Endometrial microvascular endothelial cells (primary cell): ENCODE measurements around the gene PRSS1. TPM values are rescaled to one million over a fixed set of nuclear protein-coding genes. Genes with fewer than 3 reads are reported as not detected.
"Not testable (repeated sequence)": the region's sequence is repeated elsewhere in the genome, so short reads cannot be mapped to it uniquely, and the experiment has no call there.

Source experiments
- in situ Hi-C: cut with HindIII; loops from 2 replicates; pipeline ENCODE4 v1.10.0; 2017; ENCODE audit warnings: low sequenced_read_pairs, low pct_unique_long_range_greater_than_20kb; ENCODE audit errors: inconsistent ontology term
- total RNA-seq: library from RNA; depleted of rRNA; stranded (reverse); fragments of >200 nt; gene quantifications from one replicate; pipeline ENCODE4 v1.2.3, GENCODE V29; 2015; ENCODE audit errors: inconsistent ontology term

PRSS1 gene
- total RNA-seq = not detected

DNA sequence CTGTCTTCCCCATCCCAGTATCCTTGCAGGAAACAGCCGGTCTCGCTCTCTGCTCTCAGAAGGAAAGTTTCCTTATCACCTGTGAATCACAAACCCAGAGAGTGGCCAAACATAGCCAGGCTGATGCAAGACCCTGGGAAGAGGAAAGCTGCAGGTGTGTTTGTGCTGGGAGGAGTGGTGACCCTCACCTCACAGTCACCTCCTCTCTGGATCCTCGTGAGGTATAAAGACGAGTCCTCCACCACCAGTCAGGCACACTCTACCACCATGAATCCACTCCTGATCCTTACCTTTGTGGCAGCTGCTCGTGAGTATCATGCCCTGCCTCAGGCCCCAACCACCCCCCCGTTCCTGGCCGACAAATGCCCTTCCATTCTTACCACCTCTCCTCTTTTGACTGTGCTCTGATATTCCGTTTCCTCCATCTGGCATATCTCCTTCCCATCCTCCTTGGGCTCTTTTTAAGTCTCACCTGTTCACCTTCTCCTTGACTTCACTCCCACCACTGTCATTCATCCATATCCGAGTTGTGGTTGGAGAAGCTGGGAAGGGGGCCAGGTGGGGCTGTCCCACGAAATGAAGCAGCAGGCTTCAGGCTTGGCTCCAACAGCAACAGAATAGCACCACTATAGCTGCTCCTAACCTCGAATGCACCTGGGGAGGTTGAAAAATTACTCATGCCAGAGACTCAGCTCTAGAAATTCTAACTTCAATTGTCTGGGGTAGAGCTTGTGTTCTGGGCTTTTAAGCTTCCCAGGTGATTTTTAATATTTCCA, at the start of gene PRSS1:
Gene PRSS1 (plus strand): TSS at position 255 of the 776 bp plus-strand sequence. CDS start 13 bp downstream, at position 268.
- in situ Hi-C loops = no loop called here

DNA sequence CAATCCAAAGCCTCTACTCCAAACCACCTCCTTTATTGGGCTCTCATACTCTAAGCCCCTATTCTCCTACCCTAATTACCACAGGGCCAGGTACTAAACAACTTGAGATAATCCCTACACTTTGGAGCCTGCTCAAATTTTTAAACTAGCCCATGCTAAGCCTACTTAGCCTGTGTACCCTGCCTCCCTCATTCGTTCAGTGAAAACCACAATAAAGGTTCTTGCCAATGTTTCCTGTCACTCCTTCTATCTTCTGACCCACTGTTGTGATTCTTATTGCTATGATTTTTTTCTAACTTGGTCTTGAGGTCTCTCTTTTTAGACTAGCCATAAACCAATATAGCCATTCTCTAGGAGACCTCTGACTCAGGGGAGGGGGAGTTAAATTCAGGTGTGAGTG, 48.3 kb upstream of the PRSS1 start:
- in situ Hi-C loops = not testable (repeated sequence)

DNA sequence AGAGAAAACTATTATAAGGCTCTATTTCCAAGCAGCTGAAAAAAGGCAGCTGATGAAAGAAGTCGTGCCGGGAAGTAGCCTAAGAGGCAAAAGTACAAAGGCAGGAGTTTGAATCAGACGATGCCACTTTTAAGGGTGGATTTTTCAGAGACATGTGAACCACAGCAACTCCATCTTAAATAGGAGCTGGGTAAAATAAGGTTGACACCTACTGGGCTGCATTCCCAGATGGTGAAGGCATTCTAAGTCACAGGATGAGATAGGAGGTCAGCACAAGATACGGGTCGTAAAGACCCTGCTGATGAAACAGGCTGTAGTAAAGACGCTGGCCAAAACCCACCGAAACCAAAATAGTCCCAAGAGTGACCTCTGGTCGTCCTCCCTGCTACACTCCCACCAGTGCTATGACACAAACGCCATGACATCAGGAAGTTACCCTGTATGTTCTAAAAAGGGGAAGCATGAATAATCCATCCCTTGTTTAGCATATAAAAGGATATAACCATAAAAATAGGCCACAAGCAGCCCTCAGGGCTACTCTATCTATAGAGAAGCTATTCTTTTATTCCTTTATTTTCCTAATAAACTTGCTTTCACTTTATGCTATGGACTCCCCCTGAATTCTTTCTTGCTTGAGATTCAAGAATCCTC, 45.5 kb upstream of the PRSS1 start:
- in situ Hi-C loops = no loop called here

DNA sequence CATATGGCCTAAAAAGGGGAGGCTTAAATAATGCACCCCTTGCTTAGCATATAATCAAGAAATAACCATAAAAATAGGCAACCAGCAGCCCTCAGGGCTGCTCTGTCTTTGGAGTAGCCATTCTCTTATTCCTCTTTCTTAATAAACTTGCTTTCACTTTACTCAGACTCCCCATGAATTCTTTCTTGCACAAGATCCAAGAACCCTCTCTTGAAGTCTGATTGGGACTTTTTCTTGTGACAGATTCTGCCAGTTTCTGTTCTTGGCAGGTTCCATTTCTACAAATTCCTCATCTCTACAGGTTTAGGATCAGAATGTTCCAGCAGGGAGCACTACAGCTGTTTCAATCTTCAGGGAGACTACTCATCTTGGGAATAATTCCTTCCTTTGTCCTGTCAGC, 40.5 kb upstream of the PRSS1 start:
- in situ Hi-C loops = not testable (repeated sequence)

DNA sequence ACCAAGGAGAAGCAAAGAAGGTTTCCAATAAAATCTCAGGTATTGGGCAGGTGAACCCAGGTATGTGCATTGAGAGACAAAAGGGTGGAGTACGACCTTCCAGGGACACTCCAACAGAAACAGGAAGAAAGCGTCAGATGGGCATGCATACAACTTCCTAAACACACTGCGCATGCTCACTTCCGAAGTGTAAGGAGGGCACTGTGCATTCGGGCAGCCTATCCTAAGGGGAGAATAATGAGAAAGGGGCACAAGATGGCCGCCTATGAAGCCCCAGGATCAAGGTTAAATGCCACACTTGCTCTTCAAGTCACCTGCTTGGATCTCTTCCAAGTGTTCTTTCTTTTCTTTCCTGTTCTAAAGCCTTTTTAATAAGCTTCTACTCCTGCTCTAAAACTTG, 39.4 kb upstream of the PRSS1 start:
- in situ Hi-C loops = no loop called here

DNA sequence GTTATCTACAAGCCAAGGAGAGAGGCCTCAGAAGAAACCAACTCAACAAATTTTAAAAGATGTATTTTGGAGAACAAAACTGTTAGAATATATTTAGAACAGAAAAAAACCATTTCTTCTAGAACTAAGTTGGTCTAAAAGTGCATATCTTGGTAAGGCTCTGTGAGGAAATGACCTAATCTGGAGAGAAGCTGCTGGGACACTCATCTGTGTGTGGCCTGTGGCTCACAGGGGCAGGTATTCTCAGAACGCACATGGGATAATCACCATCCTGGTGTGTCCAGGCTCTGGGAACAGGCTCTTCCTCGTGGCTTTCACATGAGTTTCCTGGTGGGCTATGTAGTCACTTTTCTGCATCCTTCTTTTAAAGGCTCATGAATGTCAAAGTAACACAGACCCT, 38.1 kb upstream of the PRSS1 start:
- in situ Hi-C loops = no loop called here

DNA sequence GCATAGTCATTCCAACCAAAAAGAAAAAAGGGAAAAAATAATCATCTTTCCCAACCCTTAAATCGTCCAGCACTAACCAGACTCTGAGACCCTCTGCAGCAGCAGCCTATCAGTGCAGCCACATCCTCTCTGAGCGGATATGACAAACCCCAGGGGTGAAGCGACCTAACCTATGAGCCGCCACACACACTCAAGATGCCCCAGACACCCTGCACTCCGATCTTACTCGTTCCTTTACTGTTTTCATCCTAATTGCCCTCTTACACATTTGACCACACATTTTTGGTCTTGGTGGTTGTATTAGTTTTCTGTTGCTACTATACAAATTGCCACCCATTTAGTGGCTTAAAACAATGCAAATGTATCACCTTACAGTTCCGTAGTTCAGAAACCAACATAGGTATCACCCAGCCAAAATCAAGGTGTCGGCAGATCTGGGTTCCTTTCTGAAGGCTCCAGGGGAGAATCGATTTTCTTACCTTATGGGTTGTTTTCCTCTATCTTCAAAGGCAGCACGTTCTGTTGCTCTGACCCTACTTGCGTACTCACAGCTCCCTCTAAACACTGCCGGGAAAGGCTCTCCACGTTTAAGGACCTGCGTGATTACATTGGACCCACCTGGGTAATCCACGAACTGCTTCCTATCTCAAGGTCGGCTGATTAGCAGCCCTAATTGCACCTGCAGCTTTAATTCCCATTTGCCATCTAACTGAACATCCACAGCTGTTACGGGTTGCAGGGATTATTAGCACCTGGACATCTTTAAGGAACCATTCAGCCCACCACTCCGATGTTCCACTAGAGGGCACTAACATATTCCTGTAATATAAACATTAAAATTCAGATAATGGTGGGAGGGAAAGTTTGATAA, 37.3 kb upstream of the PRSS1 start:
- in situ Hi-C loops = no loop called here

DNA sequence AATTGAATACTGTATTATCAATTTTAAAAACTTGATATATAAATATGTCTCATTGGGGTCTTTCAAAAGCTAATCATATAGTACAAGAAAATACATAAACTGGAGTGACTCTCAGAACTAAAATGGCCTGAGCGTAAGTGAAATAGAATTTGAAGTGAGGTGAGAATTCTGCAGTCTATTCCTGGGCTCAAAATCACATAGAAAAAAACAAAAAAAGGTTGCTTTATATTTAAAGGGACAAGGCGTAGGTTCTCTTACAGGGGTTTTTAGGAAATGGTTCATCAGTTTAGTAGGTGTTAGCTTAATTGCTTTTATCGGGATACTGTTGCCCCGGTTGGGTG, 36.7 kb upstream of the PRSS1 start:
- in situ Hi-C loops = no loop called here

DNA sequence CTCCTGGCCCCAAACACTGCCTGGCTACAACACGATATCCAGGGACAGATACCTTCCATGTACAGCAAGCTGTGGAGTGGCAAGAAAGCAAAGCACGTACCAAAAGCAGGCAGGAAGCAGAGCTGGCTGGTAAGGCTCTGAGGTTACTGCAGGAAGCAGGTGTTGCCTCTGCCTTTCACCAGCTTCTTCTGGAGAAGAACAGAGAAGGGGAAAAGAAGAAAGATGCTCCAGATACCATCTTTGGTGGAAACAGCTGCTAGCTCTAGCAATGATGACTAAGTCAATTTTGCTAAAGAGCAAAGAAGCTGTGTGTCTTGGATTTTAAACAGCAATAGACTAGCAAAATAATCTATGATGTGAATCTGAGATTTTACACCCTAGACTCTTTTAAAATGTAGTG, 34.9 kb upstream of the PRSS1 start:
- in situ Hi-C loops = no loop called here

DNA sequence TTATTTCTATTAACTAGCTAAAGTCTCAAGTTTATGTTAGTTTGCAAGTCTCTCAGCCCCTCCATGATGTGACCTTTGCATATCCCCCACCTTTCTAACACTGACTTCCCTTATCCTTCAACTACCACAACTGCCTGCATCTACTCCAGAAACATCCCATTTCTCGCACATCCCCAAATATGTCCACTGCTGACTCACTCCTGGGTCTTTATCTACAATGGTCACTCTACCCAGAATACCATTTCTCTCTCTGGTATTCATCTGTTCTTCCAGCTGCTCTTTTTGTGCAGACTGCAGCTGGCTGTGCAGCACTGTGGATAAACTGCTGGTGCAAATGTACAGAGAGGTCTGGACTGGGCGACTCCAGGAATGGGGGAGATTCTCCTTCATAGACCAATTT, 32.7 kb upstream of the PRSS1 start:
- in situ Hi-C loops = no loop called here

DNA sequence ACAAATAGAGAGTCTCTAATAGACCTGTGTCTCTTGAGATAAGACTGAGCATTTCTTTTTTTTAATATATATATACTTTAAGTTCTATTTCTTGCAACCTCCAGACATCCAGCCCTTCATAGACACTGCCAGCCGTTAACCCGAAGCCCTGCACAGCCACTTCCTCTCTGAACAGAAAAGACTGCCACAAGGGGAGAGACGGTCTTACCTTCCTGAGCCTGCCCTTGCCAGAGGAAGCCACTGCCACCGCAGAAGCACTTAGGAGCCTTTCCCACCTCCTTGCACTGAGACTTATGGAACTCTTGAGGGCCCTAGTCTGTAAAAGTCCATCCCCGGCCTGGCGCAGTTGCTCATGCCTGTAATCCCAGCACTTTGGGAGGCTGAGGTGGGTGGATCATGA, 31.8 kb upstream of the PRSS1 start:
- in situ Hi-C loops = no loop called here

DNA sequence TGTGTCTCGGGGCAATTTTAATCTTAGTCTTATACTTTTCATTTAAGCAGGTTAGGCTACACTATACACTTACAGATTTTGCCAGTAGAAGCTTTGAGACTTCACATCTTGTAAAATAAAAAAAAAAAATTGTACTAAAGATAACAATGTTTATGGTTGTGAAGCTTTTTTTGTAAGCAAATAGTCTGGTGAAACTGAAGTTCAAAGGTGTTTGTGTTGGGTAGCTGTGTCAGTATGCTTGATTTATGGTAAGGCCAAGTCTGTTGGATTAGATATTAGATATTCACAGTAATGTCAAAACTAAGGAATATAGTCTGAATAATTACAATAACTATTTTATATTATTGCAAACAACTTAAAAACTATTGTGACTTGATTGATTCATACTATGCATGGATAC, 31.0 kb upstream of the PRSS1 start:
- in situ Hi-C loops = no loop called here

DNA sequence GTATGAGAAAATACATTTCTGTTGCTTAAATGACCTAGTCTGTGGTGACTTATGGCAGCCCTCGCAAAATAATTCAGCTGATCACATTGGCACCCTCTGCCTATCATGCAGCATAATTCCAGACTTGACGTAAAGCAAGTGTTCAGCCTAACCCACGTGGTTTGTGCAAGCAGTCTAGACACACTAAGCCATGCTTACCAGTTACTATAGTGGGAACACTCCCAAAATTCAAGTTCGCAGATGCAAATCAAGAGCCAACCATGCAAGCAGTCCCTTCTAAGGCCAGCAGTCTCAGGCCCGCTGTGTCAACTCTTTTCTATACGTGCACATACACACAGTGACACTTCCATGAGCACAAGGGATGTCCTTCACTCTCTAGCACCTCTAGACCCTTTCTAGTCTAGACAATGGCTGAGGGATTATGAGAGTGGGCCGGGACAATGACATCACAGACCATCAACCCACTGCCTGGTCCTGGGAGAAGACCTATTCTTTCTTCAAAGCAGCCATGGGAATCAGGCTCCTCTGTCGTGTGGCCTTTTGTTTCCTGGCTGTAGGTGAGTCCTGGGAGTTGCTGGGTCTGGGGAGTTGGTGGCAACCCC, 29.0 kb upstream of the PRSS1 start:
- in situ Hi-C loops = no loop called here

DNA sequence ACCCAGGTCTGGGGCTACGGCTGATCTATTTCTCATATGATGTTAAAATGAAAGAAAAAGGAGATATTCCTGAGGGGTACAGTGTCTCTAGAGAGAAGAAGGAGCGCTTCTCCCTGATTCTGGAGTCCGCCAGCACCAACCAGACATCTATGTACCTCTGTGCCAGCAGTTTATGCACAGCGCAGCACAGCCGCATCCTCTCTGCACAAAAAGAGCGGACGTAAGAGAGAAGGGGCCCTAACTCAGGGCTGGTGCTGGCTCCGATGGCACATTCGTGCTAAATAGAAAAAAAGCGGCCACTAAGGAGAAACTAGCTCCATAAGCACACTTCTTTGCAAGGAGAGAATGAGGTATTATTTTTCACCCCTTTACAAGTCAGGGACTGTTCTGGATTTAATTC, 28.3 kb upstream of the PRSS1 start:
- in situ Hi-C loops = no loop called here

DNA sequence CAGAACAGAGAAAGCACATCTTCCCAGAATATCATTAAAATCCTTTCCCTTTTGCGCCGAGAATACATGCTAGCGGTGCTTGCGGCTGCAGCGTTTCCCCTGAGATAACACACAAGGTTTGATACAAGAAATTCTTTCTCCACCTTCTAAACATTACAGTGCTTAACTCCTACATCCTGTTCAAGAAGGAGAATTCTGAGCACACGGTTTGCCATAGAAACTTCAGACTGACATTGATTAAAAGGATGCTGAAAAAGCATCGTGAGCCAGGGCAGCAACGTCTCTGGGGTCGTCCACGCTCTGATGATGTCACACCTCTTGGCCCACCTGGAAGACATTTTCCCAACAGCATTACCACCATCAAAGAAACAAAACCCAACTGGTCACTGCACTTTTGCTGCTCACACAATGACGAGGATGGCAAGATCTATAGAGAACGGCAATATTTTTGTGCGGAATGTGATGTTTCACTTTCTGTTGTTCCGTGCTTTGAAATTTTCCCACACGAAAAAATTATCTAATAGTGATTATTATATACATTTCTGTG, 27.0 kb upstream of the PRSS1 start:
- in situ Hi-C loops = no loop called here

DNA sequence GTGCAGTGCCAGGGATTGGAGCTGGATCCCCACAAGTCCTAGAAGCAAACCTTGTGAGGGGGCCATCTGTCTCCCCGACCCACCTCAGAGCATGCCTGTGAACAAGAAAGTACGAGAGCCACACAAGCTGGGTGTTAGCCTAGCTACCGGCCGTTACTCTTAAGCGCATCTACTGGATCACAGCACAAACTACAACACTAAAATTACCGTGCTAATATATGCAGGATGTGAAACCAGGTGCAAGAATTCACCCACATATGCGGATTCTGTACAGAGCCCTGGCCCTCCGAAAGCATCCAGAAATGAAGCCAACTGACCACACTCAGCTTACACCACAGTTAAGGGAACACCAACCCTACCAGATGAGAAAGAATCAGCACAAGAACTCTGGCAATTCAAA, 16.0 kb upstream of the PRSS1 start:
- in situ Hi-C loops = no loop called here

DNA sequence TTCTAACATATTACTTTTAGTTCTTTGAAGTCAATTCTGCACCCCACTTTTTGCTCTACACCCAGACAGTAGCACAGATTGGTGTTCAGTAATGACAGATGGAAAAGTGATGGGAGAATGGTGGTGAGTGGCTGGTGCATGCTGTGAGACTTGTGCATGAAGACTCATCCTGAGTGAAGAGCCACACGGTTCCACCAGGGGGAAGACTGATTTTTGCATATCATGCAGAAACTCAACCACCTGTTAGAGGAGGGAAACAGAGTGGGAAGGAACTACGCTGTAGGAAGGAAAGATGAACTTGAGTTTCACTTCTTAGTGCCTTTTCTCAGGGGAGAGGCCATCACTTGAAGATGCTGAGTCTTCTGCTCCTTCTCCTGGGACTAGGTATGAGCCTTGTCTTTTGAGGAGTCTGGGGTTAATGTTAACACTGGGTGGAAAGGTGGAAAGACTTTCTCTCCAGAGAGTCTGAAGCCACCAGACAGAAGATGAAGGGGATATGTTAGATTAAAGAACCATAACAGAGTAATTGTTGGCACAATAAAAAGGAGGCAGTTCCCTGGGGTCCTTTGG, 9.3 kb upstream of the PRSS1 start:
- in situ Hi-C loops = no loop called here

DNA sequence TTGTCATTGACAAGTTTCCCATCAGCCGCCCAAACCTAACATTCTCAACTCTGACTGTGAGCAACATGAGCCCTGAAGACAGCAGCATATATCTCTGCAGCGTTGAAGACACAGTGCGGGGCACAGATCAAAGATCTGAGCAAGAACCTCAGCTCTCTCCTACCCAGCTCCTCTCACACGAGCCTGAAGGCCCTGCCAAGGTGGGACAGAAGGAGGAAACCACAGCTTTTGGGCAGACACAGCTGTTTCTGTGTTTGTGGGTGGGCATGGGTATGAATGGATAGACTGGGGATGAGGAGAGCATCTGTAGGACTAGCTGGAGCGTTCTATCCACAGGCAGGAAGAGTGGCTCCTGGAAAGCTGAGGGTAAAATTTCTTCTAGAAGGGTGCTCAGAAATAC, 8.5 kb upstream of the PRSS1 start:
- in situ Hi-C loops = no loop called here

DNA sequence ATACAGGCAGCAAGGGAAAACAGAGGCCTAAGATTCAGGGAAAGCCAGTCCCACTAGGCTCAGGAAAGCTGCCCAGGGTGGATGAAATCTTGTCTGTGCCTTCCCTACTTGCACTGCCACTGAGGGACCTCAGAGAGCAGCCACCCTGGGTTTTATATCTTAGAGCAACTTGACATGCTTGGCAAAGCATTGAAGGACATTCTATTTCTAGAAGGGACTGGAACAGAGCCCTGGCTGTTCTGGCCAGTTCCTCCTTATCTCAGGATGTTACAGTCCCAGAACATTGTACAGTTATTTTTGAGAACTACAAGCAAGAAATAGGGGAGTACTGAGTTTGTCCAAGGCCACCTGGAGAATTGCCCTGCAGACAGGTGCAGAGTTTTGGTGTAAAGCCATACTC, 7.3 kb upstream of the PRSS1 start:
- in situ Hi-C loops = not testable (repeated sequence)
